ENCODE data around the gene FMO2.

The FMO2 gene

GRCh38 chr1:171258943-171259342, 73.8 kb downstream of the FMO2 start:
- FAIRE-seq: no peak

All from TTC549 (cell line).